Breast epithelium (tissue), 3 donors: ENCODE data around the gene SH2D3C.

ENCODE experiments used
- CTCF ChIP-seq, 3 donors: fragments of 450-650 bp; IDR thresholded peaks; one replicate each; pipeline ENCODE4 v1.5.1; 2016 to 2017; ENCODE audit warnings: antibody characterized with exemption in 3 of 3, mild to moderate bottlenecking in 3 of 3, moderate library complexity in 3 of 3
- POLR2A ChIP-seq: fragments of 450-650 bp; IDR thresholded peaks from one replicate; pipeline ENCODE4 v1.6.1; 2016; ENCODE audit warnings: antibody characterized with exemption, mild to moderate bottlenecking, moderate library complexity
- POLR2AphosphoS5 ChIP-seq, 3 donors: sonication (generic); formaldehyde crosslinking; IDR thresholded peaks; one replicate each; pipeline ENCODE4 v1.6.1; 2017; ENCODE audit warnings: antibody characterized with exemption in 3 of 3

DNA sequence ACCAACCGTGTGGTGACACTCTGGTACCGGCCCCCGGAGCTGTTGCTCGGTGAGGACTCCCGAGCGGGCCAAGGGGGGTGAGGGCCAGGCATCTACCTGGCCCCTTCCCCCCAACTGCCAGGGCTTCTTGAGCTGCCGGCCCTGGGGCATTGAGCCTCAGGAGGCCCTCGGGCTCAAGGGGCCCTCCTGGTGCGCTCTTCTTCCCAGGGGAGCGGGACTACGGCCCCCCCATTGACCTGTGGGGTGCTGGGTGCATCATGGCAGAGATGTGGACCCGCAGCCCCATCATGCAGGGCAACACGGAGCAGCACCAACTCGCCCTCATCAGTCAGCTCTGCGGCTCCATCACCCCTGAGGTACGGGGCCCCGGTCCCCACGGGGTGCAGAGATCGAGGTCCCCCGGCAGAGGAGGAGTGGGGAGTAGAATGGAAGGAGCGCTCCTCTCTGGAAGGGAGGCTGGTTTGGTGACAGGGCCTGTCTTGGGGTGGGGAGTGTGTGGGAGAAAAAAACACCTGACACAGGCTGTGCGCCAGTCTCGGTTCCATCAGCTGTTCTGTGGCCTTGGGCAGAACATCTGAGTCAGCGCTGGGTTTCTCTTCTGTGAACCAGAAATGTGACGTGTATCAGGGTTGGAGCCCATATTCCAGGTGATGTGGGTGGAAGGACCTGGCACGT lies 10.0 kb upstream of the SH2D3C start:
- no peak for TF ChIP-seq CTCF (IDR thresholded peaks at IDR 0.05)
- TF ChIP-seq POLR2A = no peak
- no peak for TF ChIP-seq POLR2AphosphoS5 (IDR thresholded peaks at IDR 0.05)
